CD4-positive, alpha-beta T cell treated with Interleukin-4 for 4 hours (primary cell): Measurements from ENCODE around the gene KLHL30.

ENCODE experiments used
- DNase-seq: peaks from one replicate; pipeline ENCODE4 v3.0.0-alpha.2; 2020

Gene KLHL30

GRCh38 chr2:238119756-238120462, 18.6 kb upstream of the KLHL30 start:
- DNase-seq = no peak

DNA sequence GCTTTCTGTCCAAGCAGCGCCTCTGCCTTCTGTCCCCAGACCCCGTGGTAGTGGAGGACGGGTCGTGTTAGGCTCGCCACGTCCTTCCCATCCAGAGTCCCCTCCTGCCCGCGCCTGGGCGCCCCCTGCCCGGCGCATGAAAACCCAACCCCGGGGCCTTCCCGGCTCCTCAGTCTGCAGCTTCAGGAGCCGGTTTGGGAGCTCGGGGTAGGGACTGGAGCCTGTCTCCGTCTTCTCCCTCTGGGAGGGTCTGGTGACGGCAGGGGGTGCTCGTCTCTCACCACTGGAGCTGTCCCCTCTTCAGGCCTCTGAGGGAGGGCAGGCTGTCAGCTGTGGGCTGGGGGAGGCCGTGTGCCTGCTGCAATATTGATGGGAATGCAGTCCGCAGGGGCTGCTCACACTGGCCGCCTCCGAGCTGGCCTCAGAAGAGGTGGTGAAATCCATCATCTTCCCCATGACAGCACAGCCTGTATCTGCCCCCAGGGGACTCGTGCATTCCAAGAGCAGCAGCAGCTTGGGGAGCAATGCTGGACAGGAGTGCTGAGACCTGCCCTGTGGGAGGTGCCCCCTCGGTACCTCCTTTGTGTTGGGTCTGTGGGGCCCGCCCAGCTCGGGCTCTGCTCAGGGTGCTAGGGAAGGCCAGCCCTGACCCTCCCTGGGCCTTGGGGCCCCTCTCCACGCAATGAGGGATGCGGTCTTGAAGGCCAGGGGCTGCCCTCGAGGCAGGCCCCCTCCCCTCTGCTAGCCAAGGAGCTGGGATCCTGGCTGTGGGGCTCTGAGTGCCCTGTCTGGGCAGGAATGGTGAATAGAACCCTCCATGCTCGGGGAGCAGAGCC, 17.8 kb upstream of the KLHL30 start:
- no peak for DNase-seq

DNA sequence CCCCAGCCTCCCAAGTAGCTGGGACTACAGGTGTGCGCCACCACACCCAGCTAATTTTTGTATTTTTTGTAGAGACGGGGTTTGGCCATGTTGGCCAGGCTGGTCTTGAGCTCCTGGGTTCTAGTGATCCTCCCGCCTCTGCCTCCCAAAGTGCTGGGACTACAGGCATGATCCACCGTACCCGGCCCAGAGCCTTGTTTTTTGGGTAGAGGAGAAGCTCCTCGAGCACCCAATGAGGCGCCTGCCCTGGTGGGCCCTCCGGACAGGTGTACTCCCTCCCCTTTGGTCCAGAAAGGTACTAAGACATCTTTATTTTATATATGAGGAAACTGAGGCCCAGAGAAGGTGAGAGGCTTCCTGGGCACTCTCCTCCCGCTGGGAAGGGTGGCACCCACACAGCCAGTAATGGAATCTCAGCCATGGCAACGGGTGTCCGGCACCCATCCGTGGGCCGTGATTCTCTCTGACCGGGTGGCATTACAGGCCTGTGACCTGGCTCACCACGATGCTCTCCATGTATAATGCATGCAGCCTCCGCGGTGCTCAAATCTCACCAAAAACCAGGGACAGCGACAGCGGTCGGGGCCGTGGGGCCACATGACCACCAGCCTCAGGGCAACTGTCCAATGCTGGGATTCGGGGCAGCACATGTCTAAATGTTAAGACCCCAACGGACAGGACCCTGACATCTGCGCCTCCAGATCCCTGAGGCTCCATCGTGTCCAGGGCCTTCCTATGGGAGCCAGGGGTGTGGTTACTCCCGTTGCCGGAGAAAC, 16.8 kb upstream of the KLHL30 start:
- no peak for DNase-seq

DNA sequence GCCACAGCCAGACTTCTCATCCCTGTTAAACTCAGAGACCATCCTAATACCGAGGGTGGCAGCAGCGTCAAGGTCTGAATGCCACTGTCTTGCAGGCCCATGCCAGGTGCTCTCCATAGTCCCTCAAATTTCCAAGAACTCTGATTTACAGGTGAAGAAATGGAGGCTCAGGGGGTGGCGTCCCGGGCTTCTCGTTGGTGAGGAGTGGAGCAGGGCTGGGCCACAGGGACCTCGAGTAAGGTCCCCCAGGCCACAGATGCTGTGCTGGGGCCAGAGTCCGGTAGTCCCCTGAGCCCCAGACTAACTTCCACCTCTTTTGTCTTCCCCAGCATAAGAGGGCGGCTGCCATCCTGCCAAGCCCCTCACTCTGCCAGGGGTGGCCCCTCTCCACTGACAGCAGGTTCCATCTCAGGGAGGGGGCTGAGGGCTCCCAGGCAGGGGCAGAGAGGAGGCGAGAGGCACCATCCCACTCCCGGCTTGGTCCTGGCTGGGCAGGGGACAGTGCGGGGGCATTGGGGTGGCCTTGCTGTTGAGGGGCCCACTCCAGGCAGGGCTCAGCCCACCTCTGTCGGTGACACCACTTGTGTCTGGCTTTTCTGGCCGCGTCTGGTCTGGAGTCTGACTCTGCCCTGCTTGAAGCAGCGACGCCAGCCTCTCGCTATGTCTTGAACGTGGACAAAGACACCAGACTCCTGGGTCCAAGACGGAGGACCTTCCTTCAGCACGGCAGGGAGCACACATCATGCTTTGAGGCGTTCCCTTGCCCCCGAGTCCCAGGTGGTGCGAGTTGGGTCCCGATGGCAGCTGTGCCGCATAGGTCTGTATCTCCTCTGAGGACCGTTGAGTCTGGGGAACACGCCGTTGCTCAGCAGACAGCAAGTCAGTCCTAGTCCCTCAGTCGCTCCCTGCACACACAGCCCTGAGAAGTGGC, 15.9 kb upstream of the KLHL30 start:
- no peak for DNase-seq

DNA sequence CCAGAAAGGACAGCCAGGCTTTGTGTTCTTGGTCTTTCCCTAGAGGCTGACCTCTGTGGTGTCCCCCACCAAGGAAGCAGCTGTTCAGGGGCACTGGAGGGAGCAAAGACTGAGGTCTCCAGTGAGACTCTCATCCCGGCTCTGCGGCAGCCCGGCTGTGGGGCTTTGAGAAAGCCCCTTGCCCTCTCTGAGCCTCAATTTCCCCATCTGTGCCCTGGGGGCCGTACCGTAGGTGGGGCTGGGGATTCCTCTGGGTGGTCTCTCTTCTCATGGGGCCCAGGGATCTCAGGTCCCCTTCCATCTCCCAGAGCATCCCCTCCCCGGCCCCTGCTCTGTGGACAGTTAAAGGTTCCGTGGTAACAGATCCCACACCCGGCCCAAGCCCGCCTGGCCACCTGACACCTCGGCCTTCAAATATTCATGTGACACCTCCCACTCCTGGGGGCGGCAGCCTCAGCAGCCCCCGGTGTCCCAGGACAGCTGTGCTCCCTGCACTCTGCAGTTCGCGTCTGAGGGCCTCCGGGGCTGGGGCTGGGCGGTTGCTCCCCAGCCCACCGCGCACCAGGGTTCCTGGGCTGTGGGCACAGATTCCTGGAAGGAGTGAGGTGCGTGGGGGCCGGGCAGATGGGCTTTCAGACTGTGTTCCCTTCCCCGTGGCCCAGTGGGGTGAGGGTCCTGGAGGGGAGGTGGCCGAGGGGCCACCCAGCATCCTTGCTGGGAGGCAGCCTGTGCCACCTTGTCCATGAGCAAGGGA, 15.1 kb upstream of the KLHL30 start:
- no peak for DNase-seq

- no peak for DNase-seq
Measured at GRCh38 chr2:238123991-238124470, 14.4 kb upstream of the KLHL30 start.

GRCh38 chr2:238124488-238125126, 13.9 kb upstream of the KLHL30 start:
- DNase-seq = no peak

DNA sequence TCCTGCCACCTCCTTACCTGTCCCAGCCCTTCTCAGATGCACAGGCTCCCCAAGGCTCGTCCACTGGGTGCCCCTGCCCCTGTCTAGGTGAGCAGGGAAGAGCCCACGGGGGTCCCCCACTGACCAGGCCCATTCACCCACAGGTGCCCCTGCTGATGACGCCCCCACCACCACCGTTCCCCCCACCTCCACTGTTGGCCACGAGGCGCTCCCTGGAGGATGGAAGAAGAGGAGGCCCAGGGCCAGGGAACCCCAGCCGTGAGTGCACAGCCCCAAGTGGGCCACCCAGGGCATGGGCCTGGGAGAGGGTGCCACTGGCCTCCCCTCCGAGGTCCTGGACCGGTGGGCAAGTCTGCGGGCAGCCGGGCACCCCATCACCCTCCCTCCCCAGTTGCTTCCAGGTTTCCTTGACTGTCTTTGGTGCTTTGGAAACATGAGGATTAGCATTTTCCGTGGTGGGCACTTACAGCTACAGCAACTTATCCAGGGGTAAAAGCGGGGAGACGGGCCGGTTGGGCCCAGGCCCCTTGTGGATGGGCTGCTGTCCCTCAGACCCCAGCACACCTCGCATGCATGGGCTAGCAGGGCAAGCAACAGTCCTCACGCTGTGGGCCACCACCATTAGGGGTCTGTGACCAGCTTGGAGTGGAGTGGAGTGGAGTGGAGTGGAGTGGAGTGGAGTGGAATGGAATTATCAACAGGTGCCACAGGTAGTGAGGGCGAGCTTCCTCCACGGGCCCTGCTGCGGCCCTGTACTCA, 13.2 kb upstream of the KLHL30 start:
- no peak for DNase-seq

DNA sequence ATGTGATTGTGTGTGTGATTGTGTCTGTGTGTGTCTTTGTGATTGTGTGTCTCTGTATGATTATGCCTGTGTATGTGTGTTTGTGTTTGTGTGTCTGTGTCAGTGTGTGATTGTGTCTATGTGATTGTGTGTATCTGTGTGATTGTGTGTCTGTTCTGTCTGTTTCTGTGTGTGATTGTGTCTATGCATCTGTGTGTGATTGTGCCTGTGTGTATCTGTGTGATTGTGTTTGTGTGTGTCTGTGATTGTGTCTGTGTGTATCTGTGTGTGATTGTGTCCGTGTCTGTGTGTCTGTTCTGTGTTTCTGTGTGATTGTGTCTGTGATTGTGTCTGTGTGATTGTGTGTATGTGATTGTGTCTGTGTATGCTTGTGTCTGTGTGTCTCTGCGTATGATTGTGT, 12.1 kb upstream of the KLHL30 start:
- no peak for DNase-seq

DNA sequence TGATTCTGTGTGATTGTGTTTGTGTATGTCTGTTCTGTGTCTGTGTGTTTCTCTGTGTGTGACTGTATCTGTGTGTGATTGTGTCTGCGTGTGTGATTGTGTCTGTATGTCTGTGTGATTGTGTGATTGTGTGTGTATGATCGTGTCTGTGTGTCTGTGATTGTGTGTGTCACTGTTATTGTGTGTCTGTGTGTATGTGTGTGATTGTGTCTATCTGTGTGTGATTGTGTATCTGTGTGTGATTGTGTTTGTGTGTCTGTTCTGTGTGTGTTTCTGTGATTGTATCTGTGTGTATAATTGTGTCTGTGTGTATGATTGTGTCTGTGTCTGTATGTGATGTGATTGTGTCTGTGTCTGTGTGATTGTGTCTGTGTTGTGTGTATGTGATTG, 11.7 kb upstream of the KLHL30 start:
- no peak for DNase-seq

GRCh38 chr2:238127165-238128060, 11.1 kb upstream of the KLHL30 start:
- DNase-seq = no peak

- DNase-seq = no peak
Measured at GRCh38 chr2:238128061-238128440, 10.4 kb upstream of the KLHL30 start.

GRCh38 chr2:238128534-238129001, 9.9 kb upstream of the KLHL30 start:
- no peak for DNase-seq

GRCh38 chr2:238129166-238130010, 9.1 kb upstream of the KLHL30 start:
- no peak for DNase-seq

- DNase-seq = no peak
Measured at GRCh38 chr2:238130111-238130695, 8.3 kb upstream of the KLHL30 start.

GRCh38 chr2:238130696-238131628, 7.5 kb upstream of the KLHL30 start:
- DNase-seq = no peak
